Stimulated activated CD8-positive, alpha-beta memory T cell treated with anti-CD3 and anti-CD28 coated beads, Interleukin-2, amount 100 ng/mL, for 1 hour (primary cell): Measurements from ENCODE around the gene GNB3.
"Not testable (repeated sequence)": the region's sequence is repeated elsewhere in the genome, so short reads cannot be mapped to it uniquely, and the experiment has no call there.

Source experiments
- DNase-seq, 2 donors: peaks; one replicate each; pipeline ENCODE4 v3.0.0-alpha.2; 2020; ENCODE audit warnings: low read depth in 2 of 2

Gene GNB3

DNA sequence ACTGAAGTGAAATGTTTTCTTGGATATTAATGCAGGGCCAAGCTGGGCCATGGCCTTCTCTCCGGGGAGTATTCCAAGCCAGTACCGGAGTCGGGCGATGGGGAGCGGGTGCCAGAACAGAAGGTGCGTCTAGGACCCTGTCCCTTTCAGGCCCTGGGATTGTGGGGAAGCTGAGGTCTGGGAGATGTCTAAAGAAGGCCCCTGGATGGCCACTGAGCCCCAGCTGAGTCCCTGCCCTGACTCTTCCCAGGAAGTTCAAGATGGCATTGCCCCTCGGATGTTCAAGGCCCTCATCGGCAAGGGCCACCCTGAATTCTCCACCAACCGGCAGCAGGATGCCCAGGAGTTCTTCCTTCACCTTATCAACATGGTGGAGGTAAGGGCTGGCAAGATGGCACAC, 19.4 kb downstream of the GNB3 start:
- DNase-seq = no peak

DNA sequence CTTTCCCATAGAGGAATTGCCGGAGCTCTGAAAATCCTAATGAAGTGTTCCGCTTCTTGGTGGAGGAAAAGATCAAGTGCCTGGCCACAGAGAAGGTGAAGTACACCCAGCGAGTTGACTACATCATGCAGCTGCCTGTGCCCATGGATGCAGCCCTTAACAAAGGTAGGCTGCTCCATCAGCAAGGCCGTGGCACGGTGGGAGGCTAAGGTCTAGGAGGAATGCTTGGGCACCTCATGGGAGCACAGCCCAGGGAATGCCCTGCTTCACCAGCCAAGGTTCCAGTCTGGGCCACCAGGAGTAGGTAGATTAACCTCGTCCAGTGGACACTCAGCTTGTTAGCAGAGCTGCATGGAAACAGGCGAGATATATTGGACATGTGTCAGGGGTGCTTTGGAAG, 20.2 kb downstream of the GNB3 start:
- DNase-seq = no peak

DNA sequence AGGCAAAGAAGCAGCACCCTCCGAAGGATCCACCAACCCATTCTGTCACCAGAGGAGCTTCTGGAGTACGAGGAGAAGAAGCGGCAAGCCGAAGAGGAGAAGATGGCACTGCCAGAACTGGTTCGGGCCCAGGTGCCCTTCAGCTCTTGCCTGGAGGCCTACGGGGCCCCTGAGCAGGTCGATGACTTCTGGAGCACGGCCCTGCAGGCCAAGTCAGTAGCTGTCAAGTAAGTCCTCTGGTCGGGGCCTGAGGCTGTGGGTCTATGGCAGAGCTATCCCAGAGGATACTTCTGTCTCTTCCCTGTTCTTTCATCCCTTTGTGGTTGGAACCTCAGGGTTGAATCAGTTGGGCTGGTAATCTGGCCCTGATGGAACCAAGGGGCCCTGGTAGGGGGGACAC, 20.7 kb downstream of the GNB3 start:
- DNase-seq = no peak

DNA sequence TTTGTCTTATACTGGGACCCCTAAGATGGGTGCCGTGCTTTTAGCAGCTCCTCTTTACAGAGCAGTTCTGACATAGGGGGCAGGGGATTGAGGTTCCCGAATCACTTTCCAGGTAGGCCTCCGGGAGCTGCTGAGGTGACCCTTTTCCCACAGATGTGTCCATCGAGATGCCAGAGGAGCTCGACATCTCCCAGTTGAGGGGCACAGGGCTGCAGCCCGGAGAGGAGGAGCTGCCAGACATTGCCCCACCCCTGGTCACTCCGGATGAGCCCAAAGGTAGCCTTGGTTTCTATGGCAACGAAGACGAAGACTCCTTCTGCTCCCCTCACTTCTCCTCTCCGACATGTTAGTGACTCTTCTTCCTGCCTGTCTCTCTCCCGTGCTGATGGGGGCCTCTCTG, 22.3 kb downstream of the GNB3 start:
- DNase-seq = no peak

DNA sequence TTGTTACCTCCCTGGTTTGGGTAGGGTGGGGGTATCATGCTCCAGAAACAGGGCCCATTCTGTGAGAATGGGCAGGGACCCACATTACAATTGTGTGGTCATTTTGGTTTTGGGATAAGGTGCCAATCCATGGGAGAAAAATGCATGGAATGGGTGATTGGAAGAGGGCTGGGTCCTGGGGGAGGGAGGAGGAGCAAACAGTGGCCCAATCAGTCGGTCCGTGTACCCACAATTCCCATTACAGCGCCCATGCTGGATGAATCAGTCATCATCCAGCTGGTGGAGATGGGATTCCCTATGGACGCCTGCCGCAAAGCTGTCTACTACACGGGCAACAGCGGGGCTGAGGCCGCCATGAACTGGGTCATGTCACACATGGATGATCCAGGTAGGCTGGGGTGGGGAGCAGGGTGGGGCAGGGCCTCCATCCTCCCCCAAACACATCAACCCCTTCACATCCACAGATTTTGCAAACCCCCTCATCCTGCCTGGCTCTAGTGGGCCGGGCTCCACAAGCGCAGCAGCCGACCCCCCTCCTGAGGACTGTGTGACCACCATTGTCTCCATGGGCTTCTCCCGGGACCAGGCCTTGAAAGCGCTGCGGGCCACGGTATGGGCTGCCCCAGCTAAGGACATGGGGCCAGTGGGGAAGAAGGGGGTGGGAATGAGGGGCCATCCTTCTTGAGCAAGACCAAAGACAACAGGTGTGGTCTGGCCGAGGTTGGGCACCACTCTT, 23.0 kb downstream of the GNB3 start:
- no peak for DNase-seq

DNA sequence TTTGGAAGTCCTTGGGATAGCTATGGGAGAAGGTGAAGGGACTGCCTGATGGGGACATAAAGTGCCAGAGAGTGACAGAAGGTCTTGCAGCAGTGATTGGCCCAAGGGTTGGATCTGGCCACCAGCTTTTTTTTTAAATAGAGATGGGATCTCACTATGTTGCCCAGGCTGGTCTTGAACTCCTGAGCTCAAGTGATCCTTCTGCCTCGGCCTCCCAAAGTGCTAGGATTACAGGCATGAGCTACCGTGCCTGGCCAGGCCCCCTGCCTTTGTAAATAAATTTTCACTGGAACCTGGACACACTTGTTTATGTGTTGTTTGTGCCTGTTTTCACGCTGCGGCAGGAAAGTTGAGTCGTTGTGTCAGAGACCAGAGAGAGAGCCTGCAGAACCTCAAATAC, 24.6 kb downstream of the GNB3 start:
- not testable (repeated sequence) for DNase-seq

DNA sequence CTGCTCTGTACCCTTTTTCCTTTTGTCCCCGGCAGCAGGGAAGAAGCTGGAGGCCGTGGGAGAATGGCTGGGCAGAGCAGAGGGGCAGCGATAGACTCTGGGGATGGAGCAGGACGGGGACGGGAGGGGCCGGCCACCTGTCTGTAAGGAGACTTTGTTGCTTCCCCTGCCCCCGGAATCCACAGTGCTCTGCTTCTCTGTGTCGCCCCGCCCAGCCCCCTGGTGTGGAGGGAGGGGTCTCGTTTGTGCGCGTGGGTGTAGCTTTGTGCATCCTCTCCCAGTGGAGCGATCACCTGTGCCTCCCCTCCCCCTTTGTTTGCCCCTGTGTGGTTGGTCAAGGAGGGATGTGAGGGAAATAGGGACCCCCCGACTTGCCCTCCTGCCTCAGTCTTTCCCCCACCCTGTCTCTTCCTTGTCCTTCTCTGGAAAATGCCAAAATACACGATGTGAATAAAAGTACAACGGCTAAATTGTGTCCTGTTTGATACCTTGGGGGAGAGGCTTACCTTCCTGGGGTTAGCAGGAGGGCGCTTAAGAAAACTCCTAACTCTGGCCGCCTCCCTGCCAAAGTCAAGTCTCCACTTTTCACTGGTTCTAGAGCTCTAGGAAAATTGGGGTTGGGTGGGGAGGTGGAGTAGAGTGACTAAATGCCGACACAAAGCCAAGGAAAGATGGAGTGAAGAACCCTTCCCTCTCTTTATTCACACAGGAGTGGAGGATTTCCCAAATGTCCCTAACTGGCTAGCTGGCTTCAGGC, 25.6 kb downstream of the GNB3 start:
- DNase-seq = no peak

DNA sequence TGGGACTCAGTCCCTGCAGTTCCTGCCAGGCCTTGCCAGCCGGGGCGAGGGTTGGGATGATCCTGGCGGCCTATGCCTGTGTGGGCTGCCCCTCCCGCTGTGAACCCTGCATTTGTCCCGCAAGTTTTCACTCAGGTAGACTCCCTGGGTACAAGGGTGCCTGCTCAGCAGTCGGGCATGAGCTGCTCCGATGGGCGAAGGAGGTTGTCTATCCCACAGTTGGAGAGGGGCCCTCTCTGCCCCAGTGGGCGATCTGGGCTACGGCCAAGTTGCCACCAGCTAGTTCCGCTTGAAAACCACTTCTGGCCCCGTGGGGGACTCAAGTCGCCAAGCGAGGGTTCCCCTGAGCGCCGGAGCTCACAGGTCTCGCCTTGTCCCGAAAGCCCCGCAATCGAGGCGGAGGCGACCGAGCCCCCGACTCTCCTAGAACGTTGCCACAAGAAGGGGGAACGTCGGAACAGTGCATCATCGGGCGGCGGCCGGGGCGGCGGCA, 26.2 kb downstream of the GNB3 start:
- no peak for DNase-seq

DNA sequence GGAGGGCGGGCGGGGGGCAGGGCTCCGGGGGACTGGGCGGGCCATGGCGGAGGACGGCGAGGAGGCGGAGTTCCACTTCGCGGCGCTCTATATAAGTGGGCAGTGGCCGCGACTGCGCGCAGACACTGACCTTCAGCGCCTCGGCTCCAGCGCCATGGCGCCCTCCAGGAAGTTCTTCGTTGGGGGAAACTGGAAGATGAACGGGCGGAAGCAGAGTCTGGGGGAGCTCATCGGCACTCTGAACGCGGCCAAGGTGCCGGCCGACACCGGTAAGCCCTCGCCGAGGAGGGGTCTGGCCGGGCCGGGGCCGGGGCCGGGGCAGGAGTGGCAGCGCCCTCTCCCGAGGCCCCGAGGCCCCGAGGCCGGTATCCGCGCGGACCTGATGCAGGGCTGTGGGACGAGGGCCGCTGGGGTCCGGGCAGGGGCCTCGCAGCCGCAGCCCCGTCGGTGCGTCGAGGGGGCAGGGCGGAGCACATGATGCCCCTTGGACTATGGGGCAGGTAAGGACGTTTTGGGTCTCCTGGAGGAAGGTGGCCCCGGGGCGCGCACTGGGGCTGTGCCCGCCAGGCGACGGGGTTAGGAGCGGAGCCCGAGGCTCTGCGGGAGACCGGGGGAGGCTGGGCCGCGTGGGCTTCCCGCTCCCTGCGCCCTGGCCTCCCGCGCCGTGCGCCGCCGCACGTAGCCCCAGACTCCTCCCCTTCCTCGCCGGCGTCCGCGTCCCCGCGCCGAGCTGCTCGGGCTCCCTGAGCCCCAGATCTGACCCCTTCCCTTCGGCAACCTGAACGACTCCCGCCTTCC, 26.9 kb downstream of the GNB3 start, which contains the start of gene TPI1:
Gene TPI1, plus strand, starts transcription at position 119 of the 798 bp plus-strand sequence. Its CDS starts 36 bp downstream, at position 155.
- DNase-seq = peak; percentile 53 to 76

DNA sequence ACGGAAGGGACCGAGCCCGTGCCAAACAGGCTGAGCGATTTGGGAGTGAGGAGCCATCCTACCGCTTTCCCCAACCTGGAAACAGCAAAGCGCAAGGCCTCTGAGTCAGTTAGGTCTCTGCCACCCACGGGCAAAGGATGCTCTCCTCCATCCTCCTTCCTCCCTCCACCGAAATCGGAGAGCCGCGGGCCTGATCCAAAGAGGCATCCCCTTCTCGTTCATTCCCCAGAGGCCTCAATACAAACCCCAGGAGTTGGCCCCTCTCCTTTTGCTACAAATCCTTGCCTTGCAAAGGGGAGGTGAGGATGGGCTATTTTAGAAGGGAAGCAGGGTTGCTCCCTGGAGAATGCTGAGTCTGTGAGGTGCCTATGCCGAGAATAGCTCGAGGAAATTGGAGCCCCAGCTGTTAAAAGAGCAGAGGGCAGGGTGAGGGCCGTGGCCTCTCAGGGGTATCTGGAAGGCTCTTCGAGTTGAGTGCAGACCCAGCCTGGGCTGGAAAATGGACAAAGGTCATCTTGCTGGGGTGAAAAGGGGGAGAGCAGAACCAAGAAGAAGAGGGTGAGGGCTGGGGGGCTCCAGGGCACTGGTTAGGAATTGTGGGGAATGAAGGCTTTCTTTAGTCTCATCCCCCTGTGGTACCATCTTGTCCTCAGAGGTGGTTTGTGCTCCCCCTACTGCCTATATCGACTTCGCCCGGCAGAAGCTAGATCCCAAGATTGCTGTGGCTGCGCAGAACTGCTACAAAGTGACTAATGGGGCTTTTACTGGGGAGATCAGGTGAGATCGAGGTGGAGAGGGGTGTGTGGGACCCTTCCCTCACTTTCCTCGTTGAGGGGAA, 27.7 kb downstream of the GNB3 start:
- DNase-seq = no peak

DNA sequence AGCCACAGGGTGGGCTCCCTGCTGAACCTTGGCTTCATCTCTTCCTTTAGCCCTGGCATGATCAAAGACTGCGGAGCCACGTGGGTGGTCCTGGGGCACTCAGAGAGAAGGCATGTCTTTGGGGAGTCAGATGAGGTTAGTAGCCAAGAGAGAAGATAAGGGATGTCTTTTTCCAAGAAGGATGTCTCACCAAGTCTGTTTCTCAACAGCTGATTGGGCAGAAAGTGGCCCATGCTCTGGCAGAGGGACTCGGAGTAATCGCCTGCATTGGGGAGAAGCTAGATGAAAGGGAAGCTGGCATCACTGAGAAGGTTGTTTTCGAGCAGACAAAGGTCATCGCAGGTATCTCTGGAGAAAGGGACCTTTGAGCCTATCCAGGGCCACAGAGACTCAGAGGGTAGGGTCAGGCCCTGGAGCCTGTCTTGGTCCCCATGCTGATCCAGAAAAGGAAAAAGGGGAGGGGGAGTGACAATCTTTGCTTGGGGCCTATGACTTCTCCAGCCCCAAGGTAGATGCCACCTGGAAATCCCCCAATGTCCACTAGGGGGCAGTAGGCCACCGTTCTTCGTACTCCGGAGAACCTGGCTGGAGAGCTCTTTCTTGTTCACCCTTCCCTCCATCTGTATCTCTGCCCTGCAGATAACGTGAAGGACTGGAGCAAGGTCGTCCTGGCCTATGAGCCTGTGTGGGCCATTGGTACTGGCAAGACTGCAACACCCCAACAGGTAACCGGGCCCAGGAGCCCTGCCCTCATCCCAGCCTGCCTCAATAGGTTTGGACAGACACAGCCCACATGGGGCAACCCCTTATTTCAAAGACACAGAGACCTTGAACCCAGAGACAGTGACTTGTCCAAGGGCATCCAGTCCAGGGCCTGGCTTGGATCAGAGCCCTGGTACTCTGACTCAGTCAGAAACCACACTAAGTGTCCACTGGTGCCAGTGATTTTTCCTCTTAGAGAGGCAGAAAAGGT, 28.6 kb downstream of the GNB3 start:
- peak; percentile 71 to 78 for DNase-seq

DNA sequence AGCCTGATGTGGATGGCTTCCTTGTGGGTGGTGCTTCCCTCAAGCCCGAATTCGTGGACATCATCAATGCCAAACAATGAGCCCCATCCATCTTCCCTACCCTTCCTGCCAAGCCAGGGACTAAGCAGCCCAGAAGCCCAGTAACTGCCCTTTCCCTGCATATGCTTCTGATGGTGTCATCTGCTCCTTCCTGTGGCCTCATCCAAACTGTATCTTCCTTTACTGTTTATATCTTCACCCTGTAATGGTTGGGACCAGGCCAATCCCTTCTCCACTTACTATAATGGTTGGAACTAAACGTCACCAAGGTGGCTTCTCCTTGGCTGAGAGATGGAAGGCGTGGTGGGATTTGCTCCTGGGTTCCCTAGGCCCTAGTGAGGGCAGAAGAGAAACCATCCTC, 29.6 kb downstream of the GNB3 start:
- DNase-seq = not testable (repeated sequence)

DNA sequence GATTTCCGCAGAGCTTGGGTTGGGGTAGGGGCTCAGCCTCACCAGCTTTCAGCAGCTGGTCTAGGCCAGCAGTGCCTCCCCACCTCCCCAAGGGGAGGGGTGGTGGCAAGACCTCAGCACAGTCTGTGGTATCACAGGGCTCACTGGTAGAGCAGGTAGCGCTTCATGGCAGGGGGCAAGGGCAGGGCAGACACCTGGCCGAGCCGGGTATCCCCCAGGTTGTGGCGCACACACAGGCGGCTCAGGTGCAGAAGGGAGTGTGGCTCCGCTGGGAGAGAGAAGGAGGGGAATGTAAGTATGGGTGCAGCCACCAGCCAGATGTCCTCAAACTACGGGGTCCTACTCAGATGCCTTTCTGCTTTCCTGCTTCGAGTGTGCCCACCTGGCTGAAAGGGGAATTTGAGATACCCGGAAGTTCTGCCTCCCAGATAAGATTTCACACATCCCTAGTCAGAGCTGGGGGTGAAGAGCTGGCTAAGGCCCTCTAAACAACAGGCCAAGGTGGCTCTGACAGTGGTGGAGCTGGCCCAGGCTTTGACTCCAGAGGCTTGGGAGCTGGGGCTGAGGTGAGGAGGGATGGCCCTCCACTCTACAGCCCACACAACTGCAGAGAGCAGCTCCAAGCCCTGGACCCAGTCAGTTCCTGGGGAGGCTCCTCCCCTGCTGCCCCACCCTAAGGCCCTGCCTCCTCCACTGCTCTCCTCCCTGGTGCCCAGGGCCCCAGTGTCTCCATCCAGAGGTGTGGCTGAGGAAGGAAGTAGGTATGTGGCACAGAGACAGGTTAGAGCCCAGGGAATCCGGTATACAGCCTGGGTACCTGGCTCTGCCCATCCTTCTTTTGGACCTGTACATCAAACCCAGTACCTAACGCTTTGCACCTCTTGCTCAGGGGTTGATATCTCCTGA, 30.6 kb downstream of the GNB3 start:
- DNase-seq = no peak

DNA sequence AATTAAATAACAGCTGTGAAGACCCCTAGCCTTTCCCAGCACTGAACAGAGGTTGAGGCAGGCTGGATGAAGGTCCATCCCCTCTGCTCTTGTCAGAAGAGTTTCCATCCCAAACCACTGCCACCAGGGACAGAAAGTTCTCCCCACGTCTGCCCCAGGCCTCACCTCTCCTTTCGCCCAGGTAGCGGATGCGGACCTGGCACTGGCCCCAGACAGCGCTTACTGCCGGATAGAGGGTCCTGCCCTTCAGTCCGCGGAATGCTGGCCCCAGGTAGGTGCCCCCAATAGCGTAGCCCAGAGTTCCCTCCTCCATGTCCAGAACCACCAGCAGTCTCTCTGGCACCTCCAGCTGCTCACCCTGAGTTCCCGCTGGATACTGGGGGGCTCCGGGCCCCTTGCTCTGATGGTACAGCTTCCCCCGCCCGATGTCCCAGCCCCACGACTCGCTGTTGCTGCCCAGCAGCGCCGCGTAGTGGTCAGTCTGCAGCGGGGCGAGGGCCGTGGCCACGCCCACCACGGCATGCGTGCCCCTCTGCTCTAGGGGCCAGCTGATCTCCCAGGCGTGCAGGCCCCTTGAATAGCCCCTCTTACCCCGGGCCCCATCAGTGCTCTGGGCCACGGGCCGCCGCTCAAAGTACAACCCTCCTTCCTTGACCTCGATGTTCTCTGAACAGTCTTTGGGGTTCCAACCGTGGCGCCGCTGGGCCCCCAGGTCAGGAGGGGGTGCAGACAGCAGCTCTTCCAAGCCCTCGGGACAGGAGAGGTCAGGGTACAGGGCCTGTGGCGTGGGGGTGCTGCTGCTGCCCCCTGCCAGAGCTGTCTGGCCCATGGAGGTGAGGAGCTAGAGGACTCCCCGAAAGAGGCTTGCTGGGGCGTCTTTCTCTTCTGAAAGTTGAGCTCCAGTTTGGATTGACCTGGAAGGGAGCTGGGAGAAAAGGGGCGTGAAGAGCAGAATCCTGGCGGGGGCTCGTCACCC, 31.6 kb downstream of the GNB3 start:
- peak; percentile 70 to 73 for DNase-seq

DNA sequence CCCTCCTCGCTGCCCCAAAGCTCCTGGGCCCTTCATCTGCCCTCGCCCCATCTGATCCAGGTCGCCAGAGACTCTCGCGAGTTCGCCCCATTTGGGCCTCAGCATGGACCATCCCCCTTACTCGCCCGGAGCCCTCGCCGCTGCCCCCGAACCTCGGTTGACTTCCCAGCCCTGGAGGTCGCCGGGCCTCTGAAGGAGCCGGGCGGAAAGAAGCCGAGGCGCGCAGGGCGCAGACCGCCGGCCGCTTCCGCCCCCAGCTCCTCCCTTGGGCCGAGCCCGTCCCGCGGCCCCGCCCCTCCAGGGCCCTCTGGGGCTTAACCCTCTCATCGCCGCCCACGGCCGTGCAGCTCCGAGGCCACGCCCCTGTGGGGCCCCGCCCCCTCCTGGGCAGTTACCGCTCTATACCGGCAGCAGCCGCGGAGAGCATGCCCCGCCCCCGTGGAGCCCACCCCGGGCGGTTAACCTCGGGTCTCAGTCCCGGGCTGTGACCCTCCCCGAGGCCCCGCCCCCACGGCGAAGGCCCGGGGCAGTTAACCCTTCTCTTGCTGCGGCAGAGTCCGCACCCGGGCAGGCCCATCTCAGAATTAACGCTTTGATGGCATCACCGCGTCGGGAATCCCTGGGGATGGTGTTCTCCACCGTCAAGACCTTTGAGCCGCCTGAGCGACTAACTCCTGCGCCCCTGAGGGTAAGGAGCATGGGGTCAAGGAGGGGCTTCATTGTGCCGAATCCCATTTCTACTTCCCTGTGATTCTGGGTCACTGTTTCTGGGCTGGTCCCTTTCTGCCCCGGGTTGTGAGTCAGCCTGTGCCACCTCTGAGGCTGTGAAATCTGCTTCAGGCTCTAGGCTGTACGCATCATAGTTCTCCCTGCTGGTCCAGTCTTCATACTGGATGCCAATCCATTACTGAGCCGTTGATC, 32.6 kb downstream of the GNB3 start, which contains the start of gene SPSB2:
Gene SPSB2, minus strand, starts transcription at position 210 of the 921 bp plus-strand sequence. CDS start 402 bp downstream, outside the sequence.
- DNase-seq = peak; percentile 99

DNA sequence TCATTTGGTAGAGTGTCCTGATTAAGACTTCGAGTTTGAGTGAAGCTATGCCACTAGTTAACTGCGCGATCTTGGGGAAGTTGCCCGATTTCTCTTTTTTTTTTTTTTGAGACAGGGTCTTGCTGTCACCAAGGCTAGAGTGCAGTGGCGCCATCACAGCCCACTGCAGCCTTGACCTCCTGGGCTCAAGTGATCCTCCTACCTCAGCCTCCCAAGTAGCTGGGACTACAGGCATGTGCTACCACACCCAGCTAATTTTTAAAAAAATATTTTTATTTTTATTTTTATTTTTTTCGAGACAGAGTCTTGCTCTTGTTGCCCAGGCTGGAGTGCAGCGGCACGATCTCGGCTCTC, 33.3 kb downstream of the GNB3 start:
- DNase-seq = not testable (repeated sequence)

DNA sequence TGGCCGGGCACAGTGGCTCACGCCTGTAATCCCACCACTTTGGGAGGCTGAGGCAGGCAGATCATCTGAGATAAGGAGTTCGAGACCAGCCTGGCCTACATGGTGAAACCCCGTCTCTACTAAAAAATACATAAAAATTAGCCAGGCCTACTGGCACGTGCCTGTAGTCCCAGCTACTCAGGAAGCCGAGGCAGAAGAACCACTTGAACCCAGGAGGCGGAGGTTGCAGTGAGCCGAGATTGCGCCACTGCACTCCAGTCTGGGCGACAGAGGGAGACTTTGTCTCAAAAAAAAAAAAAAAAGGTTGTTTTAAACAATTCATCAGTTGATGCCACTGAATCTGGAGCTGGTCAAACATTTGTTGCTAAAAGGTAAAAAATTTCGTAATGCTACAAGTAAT, 39.1 kb downstream of the GNB3 start:
- not testable (repeated sequence) for DNase-seq
